B cell (primary cell): ENCODE results near the gene MARS1.
"Not testable (repeated sequence)": the region's sequence is repeated elsewhere in the genome, so short reads cannot be mapped to it uniquely, and the experiment has no call there.

Experiments
- EZH2 ChIP-seq: IDR thresholded peaks from 2 replicates; pipeline ENCODE4 v1.6.1; 2012; ENCODE audit warnings: borderline replicate concordance, low read depth, mild to moderate bottlenecking, moderate library complexity, low read length; ENCODE audit not compliant: insufficient read depth, poor library complexity, severe bottlenecking
- TF ChIP-seq, protein P1 (sequence below): fragments of 200-600 bp; IDR thresholded peaks from one replicate; pipeline ENCODE4 v1.8.0; 2022; ENCODE audit warnings: antibody characterized with exemption, mild to moderate bottlenecking

DNA sequence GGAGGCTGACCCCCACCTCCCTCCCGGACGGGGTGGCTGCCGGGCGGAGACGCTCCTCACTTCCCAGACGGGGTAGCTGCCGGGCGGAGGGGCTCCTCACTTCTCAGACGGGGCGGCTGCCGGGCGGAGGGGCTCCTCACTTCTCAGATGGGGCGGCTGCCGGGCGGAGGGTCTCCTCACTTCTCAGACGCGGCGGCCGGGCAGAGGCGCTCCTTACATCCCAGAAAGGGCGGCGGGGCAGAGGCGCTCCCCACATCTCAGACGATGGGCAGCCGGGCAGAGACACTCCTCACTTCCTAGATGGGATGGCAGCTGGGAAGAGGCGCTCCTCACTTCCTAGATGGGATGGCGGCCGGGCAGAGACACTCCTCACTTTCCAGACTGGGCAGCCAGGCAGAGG is 19.9 kb downstream of the MARS1 start:
- TF ChIP-seq, protein P1, sequence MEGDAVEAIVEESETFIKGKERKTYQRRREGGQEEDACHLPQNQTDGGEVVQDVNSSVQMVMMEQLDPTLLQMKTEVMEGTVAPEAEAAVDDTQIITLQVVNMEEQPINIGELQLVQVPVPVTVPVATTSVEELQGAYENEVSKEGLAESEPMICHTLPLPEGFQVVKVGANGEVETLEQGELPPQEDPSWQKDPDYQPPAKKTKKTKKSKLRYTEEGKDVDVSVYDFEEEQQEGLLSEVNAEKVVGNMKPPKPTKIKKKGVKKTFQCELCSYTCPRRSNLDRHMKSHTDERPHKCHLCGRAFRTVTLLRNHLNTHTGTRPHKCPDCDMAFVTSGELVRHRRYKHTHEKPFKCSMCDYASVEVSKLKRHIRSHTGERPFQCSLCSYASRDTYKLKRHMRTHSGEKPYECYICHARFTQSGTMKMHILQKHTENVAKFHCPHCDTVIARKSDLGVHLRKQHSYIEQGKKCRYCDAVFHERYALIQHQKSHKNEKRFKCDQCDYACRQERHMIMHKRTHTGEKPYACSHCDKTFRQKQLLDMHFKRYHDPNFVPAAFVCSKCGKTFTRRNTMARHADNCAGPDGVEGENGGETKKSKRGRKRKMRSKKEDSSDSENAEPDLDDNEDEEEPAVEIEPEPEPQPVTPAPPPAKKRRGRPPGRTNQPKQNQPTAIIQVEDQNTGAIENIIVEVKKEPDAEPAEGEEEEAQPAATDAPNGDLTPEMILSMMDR: not testable (repeated sequence)
- not testable (repeated sequence) for TF ChIP-seq EZH2
